HG02885 (cell line): ENCODE measurements around the gene PTGIR.

Experiments
- ATAC-seq: cut with Tn5 transposase; IDR thresholded peaks from one replicate; pipeline ENCODE4 v1.9.1; 2021; ENCODE audit warnings: mild to moderate bottlenecking; ENCODE audit not compliant: unreplicated experiment, poor library complexity

PTGIR gene

DNA sequence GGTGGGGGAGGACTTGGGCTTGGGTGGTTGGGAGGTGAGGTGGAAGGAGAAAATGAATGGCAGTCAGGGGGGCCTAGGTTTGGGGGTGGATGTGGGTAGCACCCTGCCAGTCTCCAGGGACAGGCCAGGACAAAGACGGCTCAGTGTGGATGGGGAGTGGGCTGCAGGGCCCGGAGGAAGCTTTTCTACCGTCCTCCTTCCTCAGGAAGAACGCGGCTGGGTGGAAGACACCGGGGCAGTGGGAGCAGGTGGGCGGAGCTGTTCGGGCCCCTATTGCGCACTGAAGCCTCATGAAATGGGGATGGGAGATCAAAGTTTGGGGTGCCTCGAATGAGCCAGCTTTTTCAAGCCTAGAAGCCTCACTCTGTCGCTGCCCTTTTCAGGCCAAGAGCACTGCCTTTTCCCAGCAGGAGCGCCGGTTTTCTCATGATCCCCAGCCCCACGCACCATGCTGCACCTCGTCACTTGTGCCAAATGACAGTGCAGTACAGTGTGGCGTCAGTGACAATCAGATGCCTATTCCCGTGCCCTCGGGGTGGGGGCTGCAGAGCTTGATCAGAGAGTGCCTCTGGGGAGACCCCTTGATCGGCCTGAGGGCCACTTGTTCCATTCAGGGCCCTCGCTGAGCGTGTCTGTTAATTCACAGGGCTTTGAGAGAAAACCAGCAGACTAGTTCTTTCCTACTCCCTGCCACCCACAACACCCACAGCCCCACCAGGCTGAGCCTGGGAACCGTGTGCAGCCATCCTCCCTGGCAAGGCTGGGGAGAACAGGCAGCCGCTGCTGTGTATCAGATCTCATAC is 22.3 kb downstream of the PTGIR start:
- no peak for ATAC-seq

DNA sequence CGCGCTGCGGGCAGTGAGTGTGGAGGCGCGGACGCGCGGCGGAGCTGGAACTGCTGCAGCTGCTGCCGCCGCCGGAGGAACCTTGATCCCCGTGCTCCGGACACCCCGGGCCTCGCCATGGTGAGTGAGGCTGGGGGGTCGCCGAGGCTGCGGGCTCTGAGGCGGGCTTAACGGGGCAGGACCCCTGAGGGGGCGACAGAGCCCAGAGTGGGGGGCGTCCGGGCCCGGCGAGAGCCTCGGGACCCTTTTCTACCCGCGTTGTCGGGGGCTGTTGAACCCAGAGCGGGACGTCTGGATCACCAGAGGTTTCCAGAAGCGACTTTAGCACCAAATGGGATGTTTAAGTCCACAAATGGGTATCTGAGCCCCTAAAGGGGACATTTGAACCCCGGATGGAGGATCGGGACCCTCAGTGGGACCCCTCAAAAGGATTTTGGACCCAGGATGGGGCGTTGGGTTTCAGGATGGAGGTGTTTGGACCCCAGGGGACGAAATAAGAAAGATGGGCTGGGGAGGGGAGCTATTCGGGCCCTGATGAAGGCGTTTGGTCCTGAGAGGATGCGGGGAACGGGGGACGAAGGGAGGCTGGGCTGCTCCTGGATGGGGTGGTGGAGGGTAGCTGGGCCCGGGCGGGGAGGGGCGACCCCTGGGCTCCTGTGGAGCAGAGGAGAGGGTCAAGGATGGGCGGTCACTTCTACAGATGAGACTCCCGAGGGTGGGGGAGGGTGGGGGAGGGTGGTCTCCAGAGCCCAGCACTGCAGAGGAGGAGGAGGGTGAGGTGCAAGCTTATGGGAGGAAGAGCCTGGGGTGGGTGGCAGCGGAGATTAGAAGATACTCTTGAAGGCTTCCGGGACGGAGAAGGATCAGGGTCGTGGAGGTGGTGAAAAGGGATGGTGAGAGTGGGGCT is 23.3 kb downstream of the PTGIR start, which contains the start of gene CALM3:
TSS of gene CALM3 (plus strand) at position 13 of the 907 bp plus-strand sequence. CDS start at position 118, 105 bp downstream.
- no peak for ATAC-seq

DNA sequence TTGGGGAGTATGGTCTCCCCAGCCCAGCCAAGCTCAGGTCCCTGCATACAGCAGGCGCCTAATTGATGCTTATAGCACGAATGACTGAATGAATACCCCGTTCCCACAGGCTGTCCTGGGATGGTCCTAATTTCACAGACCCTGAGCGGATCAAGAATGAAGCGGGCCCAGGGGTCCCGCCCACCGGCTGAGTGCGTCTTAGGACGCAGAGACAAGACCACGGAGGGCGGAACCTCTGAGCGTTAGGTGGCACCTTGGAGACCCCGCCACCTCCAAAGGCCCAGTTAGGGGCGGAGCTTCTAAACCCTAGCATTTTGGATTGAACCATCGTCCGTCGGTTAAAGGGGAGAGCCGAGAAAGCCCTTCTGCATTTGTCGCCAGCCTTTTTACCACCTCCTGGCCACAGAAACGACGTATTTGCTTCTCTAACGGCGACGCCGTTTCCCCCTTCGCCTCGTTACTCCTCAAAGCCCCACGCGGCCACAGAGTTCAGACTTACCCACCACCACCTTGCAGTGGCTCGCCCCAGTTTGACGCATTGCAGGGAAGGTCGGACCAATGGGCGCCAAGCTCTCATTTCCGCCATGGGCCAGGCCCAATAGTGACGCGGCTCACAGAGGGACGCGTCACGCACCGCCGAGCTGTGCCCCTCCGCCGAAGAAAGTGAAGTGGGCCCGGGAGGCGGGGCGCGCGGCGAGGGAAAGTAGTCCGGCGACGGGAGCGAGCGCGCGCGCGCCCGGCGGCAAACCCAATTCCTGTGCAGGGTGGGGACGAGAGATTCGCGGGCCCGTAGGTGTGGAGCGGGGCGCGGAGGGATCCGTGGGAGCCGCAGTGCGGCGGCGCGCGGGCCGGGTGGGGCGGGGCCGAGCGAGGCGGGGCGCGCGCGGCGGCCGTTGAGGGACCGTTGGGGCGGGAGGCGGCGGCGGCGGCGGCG is 24.2 kb downstream of the PTGIR start:
- ATAC-seq: peak; percentile 85

DNA sequence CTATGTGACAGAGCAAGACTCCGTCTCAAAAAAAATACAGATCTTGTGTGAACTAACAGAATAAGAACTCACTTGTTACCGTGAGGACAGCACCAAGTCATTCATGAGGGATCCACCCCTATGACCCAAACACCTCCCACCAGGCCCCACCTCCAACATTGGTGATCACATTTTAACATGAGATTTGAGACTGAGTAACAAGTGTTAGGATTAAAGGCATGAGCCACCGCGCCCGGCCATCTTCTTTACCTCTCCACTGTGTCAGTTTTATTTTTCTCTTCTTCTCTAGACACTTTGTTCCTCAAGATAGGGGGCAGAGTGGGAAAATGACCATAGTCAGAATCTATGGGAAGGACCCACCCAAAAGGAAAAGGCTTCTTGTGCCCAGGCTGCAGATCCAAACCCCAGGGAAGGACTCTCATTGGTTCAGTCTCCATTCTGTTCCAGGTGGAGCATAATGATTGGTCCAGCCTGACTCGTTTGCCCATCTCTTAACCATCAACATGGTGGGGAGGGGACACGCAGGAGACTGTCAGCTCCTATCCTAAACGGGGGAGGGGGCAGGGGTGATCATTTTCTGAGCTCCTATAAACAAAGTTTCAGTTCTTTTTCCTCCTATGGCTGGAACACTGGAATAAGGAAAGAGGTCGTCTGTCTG is 25.0 kb downstream of the PTGIR start:
- no peak for ATAC-seq

DNA sequence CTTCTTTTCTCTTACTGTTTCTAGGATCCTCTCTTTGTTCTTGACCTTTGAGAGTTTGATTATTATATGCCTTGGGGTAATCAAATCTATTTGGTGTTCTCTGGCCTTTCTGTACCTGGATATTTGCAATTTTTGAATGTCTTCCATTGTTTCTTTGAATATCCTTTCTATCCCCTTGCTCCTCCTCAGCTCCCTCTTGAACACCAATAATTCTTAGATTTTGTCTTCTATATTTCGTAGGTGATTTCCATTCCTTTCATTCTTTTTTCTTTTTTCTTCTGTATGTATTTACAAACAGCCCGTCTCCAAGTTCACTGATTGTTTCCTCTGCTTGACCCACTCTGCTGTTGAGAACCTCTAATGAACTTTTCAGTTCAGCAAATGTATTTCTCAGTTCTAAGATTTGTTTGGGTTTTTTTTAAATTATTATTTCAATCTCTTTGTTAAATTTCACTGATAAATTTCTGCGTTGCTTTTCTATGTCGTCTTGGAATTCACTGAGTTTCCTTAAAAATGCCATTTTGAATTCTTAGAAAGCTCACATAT is 26.4 kb downstream of the PTGIR start:
- no peak for ATAC-seq

DNA sequence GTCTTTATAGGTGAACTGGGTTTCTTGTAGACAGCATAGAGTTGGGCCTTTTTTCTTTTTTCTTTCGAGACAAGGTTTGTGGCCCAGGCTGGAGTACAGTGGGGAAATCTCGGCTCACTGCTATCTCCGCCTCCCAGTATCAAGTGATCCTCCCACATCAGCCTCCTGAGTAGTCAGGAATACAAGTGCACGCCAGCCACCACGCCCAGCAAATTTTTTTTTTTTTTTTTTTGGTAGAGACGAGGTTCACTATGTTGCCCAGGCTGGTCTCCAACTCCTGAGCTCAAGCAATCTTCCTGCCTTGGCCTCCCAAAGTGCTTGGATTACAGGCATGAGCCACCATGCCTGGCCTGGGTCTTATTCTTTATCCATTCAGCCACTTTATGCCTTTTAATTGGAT is 28.9 kb downstream of the PTGIR start:
- no peak for ATAC-seq

DNA sequence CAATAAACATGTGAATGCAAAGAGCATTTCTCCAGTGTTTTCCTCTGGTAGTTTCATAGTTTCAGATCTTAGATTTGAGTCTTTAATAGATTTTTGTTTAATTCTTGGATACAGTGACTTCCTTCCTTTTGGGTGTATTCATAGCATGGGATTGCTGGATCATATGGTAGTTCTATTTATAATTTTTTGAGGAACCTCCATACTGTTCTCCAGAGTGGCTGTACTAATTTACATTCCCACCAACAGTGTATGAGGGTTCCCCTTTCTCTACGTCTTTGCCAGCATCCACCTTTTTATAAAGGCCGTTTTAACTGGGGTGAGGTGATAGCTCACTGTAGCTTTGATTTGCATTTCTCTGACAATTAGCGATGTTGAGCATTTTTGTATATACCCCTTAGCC is 33.0 kb downstream of the PTGIR start:
- ATAC-seq: no peak

DNA sequence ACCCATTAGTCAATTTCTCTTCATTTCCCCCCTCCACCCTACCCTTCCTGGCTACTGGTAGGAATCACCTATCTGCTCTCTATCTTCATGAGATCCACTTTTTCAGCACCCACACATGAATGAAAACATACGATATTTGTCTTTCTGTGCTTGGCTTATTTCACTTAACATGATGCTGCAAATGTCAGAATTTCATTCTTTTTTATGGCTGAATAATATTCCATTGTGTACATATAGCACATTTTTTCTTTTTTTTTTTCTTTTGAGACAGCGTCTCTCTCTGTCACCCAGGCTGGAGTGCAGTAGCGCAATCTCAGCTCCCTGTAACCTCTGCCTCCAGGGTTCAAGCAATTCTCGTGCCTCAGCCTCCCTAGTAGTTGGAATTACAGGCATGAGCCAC is 33.6 kb downstream of the PTGIR start:
- ATAC-seq: no peak

DNA sequence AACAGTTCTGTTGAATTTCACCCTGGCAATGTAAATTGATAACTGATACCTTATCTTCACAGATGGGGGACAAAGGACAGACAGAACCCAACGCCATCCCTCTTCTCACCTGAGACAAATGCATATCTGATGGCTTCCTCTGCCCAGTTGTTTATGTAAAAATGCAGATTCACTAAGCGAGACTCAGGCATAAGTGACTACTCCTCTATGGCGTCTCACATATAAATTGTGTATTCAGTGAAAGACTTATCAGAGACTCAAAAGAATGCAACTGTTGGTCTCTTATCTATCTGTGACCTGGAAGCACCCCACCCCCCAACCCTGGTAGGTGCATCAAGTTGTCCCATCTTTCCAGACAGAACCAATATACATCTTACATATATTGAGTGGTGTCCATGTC is 37.0 kb downstream of the PTGIR start:
- no peak for ATAC-seq

DNA sequence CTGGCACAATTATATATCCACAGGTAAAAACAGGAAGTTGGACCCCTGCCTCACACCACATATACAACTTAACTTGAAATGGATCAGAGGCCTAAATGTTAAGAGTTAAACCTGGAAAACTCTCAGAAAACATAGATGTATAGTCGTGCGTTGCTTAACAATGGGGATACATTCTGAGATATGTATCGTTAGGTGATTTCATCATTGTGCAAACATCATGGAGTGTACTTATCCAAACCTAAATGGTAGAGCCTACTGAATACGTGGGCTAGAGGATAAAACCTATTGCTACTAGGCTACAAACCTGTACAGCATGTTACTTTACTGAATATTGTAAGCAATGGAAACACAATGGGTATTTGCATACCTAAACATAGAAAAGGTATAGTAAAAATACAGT is 38.6 kb downstream of the PTGIR start:
- no peak for ATAC-seq

DNA sequence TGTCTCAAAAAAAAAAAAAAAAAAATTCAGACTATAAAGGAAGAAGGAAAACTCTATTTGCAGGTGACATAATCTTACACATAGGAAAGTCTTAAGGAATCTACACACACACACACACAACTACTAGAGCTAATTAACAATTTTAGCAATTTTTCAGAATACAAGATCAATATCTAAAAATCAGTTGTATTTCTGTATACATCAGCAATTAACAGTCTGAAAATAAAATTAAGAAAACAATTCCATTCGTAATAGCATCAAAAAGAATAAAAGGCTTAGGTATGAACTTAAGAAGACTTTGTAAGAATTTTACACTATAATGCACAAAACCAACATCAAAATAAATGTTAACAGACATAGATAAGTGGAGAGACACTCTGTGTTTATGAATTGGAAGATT is 39.4 kb downstream of the PTGIR start:
- ATAC-seq: no peak

DNA sequence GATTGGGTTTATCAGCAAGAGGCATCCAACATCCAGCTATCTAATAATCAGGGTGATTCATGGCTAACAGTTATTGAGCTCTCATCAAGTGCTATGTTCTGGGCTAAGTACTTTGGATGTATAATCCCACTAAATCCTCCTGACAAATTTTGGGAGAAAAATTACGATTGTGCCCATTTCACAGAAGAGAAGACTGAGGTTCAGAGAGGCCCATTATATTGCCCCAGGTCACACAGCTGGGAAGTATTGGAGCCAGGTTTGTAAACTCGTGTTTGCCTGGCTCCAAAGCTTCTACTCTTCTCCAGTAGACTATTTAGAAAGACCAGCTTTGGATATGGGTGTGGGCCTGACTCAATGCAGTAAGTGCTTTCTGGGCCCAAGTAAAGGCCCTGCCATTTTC is 44.6 kb downstream of the PTGIR start:
- no peak for ATAC-seq

DNA sequence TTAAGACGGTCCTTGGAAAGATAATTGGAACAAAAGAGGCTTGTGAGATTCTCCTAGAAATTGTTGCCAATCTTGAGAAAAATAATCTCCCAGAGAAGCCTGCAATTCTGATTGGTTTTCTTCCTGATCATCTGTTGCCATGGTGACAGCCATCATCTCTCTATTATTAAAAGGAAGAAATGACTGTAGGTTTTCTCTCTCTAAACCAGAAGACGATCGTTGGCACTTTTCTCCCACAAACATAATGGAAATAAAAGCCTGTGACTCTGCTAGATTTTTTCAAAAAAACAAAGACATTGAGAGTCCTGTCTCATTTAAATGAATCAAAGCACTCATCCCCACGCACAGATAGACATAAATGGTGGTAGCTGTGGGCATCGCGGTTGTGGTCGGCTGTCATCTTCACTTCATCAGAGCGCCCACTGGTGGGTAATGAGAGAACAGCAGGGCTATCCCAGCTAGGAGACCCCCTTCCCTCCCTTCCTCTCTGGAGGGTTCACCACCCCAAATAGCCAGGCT is 45.5 kb downstream of the PTGIR start:
- ATAC-seq: no peak

DNA sequence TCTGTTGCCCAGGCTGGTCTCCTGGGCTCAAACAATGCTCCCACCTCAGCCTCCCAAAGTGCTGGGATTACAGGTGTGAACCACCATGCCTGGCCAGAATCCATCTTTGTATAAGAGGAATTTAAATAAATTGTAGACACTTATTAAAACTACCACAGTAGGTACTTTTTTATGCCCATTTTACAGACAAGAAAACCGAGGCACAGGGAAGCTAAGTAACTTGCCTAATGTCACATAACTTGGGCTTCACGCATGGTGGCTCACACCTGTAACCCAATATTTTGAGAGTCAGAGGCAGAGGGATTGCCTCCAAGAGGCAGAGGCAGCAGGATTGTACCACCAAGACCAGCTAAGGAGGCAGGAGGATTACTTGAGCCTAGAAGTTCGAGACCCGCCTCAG is 46.4 kb downstream of the PTGIR start:
- ATAC-seq: no peak

DNA sequence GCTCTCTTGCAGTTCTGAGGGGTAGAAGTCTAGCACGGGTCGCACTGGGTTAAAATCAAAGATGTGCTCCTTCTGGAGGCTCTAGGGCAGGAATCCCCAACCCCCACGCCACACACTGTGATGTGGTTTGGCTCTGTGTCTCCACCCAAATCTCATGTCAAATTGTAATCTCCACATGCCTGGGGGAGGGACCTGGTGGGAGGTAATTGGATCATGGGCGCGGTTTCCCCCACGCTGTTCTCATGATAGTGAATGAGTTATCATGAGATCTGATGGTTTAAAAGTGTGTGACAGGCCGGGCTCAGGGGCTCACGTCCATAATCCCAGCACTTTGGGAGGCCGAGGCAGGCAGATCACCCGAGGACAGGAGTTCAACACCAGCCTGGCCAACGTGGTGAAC is 50.4 kb downstream of the PTGIR start:
- no peak for ATAC-seq

DNA sequence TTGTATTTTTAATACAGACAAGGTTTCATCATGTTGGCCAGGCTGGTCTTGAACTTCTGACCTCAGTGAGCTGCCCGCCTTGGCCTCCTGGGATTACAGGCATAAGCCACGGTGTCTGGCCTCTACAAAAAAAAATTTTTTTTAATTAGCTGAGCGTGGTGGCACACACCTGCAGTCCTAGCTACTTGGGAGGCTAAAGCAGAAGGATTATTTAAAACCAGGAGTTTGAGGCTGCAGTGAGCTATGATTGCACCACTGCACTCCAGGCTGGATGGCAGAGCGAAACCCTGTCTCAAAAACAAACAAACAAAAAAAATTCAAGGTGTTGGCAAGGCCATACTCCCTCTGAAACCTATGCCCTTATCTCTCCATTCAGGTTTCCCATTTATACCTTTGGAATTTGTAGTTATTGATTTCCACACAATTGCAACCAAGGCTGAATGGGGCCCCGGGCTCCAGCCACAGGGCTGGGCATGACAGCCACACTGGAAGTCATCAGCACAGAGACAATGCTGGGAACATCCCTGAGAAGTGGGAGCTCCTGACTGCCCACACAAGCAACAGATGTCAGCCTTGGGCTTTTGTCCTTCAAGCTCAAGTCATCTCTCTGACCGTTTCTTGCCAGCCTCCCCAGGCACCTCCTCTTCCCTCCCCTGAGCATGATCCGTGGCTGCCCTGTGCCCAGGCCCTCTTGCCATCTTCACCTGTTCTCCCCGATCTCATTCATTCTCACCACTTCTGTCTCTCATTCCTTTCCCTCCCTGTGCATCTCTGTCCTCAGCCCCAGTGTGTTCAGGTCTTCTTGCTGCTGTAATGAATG is 51.0 kb downstream of the PTGIR start:
- no peak for ATAC-seq

DNA sequence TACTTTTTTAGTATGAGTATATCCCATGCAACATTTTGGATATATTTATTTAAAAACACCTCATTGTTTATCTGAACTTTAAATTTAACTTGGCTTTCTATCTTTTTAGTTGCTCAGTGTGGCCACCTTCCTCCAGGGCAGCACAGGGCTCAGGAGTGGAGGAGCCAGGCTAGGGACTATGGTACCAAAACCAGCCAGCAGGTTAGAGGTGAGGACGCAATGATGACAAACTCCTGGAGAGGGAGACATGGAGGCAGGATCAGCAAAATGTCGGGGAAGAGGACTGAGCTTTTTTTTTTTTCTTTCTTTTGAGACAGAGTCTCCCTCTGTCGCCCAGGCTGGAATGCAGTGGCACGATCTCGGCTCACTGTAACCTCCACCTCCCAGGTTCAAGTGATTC is 53.4 kb downstream of the PTGIR start:
- no peak for ATAC-seq
